Erythroblast (primary cell): Measurements from ENCODE around the gene UGT1A10.

Source experiments
- GATA1 ChIP-seq: IDR thresholded peaks from 2 replicates; pipeline ENCODE4 v1.6.1; 2011; ENCODE audit warnings: low read depth, mild to moderate bottlenecking, control low read depth, low read length, moderate library complexity
- POLR2A ChIP-seq: IDR thresholded peaks from 2 replicates; pipeline ENCODE4 v1.6.1; 2011; ENCODE audit warnings: mild to moderate bottlenecking, low read length

DNA sequence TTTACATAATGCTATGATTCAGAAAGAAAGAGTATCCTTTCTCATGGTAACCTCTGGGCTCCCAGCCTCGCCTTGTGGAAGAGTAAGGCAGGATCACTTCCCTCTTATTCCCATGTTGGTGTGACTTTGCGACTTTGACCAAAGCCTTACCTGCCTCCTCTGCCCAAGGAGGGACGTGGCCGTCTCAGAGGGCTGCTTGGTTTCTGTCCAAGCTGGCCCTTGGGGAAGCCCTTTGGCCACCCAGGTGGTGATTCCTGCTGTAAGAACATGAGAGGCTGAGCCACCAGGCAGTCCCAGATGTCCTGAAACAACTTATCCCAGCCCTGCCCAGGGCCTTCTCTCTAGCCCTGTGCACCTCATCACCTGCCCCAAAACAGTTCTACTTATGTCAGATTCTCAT lies 62.5 kb downstream of the UGT1A10 start:
- no peak for TF ChIP-seq POLR2A
- TF ChIP-seq GATA1 = no peak
